Neural cell (in vitro differentiated cells): ENCODE data around the gene PTPRZ1. TPM values are rescaled to one million over a fixed set of nuclear protein-coding genes. Genes with fewer than 3 reads are reported as not detected.

Source experiments
- H2AFZ ChIP-seq: fragments of 200-600, 300-800 bp; sonication (generic), shearing (Covaris generic); 2 replicates; pipeline ENCODE4 v1.6.0; 2014; ENCODE audit warnings: low read depth, mild to moderate bottlenecking, antibody characterized with exemption, low read length, moderate library complexity
- H3F3A ChIP-seq: fragments of 200-600 bp; shearing (Covaris generic); 2 replicates; pipeline ENCODE4 v1.6.1; 2016; ENCODE audit warnings: mild to moderate bottlenecking, moderate library complexity, mixed read lengths, antibody characterized with exemption, low read length; ENCODE audit not compliant: insufficient read depth, poor library complexity, severe bottlenecking
- H3K27ac ChIP-seq: fragments of 200-600, 300-800 bp; sonication (generic), shearing (Covaris generic); 2 replicates; pipeline ENCODE4 v1.5.1; 2014; ENCODE audit warnings: mild to moderate bottlenecking, low read length, moderate library complexity
- H3K27me3 ChIP-seq: fragments of 300-800, 200-600 bp; sonication (generic), shearing (Covaris generic); 2 replicates; pipeline ENCODE4 v1.6.0; 2014; ENCODE audit warnings: mild to moderate bottlenecking, low read depth, low read length, moderate library complexity; ENCODE audit not compliant: insufficient read depth
- H3K36me3 ChIP-seq: fragments of 300-800, 200-600 bp; sonication (generic), shearing (Covaris generic); 2 replicates; pipeline ENCODE4 v1.5.1; 2014; ENCODE audit warnings: mild to moderate bottlenecking, antibody characterized with exemption, low read length, moderate library complexity; ENCODE audit not compliant: insufficient read depth
- H3K4me2 ChIP-seq: fragments of 300-800, 200-600 bp; sonication (generic), shearing (Covaris generic); 2 replicates; pipeline ENCODE4 v1.6.0; 2014; ENCODE audit warnings: mild to moderate bottlenecking, low read length
- H3K4me3 ChIP-seq: fragments of 300-800, 200-600 bp; sonication (generic), shearing (Covaris generic); 2 replicates; pipeline ENCODE4 v1.5.1; 2014; ENCODE audit warnings: mild to moderate bottlenecking, low read length, moderate library complexity
- H3K79me2 ChIP-seq: fragments of 200-600 bp; shearing (Covaris generic); replicated peaks from 2 replicates; pipeline ENCODE4 v1.6.0; 2014; ENCODE audit warnings: mild to moderate bottlenecking, low read length, moderate library complexity; ENCODE audit not compliant: insufficient read depth
- H3K9ac ChIP-seq: fragments of 300-800, 200-600 bp; sonication (generic), shearing (Covaris generic); 2 replicates; pipeline ENCODE4 v1.6.1; 2016; ENCODE audit warnings: mild to moderate bottlenecking, low read length, mixed read lengths
- H3K9me2 ChIP-seq: fragments of 200-600 bp; shearing (Covaris generic); 2 replicates; pipeline ENCODE4 v1.6.1; 2016; ENCODE audit warnings: mild to moderate bottlenecking, low read length, mixed read lengths; ENCODE audit not compliant: insufficient read depth
- H3K9me3 ChIP-seq: fragments of 200-600, 300-800 bp; sonication (generic), shearing (Covaris generic); 2 replicates; pipeline ENCODE4 v1.6.1; 2016; ENCODE audit warnings: mild to moderate bottlenecking, mixed run types, low read length, moderate library complexity, mixed read lengths
- H4K20me1 ChIP-seq: fragments of 200-600 bp; shearing (Covaris generic); 2 replicates; pipeline ENCODE4 v1.6.1; 2016; ENCODE audit warnings: mild to moderate bottlenecking, mixed run types; ENCODE audit not compliant: insufficient read depth
- CTCF ChIP-seq: fragments of 450-650 bp; IDR thresholded peaks from 2 replicates; pipeline ENCODE4 v1.5.1; 2014; ENCODE audit warnings: antibody characterized with exemption, mild to moderate bottlenecking, moderate library complexity; ENCODE audit not compliant: poor library complexity, severe bottlenecking
- EP300 ChIP-seq: fragments of 450-650 bp; conservative IDR thresholded peaks from 2 replicates; pipeline ENCODE4 v1.6.1; 2014; ENCODE audit warnings: antibody characterized with exemption, mild to moderate bottlenecking, moderate library complexity; ENCODE audit not compliant: poor library complexity, severe bottlenecking
- EZH2 ChIP-seq: fragments of 200-600, 300-800 bp; shearing (Covaris generic), sonication (generic); IDR thresholded peaks from 2 replicates; pipeline ENCODE4 v1.6.1; 2014; ENCODE audit warnings: antibody characterized with exemption, low read length, borderline replicate concordance, mild to moderate bottlenecking; ENCODE audit not compliant: insufficient read depth, poor library complexity, severe bottlenecking
- MXI1 ChIP-seq: fragments of 450-650 bp; conservative IDR thresholded peaks from 2 replicates; pipeline ENCODE4 v1.6.1; 2014; ENCODE audit warnings: antibody characterized with exemption, mild to moderate bottlenecking; ENCODE audit not compliant: poor library complexity, severe bottlenecking
- POLR2AphosphoS5 ChIP-seq: IDR thresholded peaks from 2 replicates; pipeline ENCODE4 v1.6.1; 2012
- RAD21 ChIP-seq: fragments of 450-650 bp; conservative IDR thresholded peaks from 2 replicates; pipeline ENCODE4 v1.6.1; 2014; ENCODE audit warnings: antibody characterized with exemption, mild to moderate bottlenecking, moderate library complexity
- REST ChIP-seq: IDR thresholded peaks from 2 replicates; pipeline ENCODE4 v1.6.1; 2012; ENCODE audit warnings: borderline replicate concordance
- SMC3 ChIP-seq: fragments of 450-650 bp; conservative IDR thresholded peaks from 2 replicates; pipeline ENCODE4 v1.6.1; 2014; ENCODE audit warnings: antibody characterized with exemption, mild to moderate bottlenecking, moderate library complexity; ENCODE audit not compliant: poor library complexity
- TAF1 ChIP-seq: IDR thresholded peaks from 2 replicates; pipeline ENCODE4 v1.6.1; 2012; ENCODE audit warnings: low read depth
- polyA plus RNA-seq: library from polyadenylated mRNA; depleted of rRNA; stranded (reverse); fragments of >200 nt; gene quantifications from 2 replicates; pipeline ENCODE4 v1.2.3, GENCODE V29; 2014

Gene PTPRZ1
- polyA plus RNA-seq, 1 donor from 2014 or later, result 11.8 TPM

- H3K4me3 ChIP-seq, result no peak overlapping the region
- no peak for TF ChIP-seq CTCF
- TF ChIP-seq REST, result no peak
- no peak for TF ChIP-seq EP300
- H4K20me1 ChIP-seq, result no peaks in the 10 kb centered on the region
- no peaks in the 10 kb centered on the region for H3K9me2 ChIP-seq
- no peaks in the 10 kb centered on the region for H3K9me3 ChIP-seq
- H3F3A ChIP-seq, result no peaks in the 10 kb centered on the region
- H3K27me3 ChIP-seq, result no peaks in the 10 kb centered on the region
- H3K27ac ChIP-seq, result no peak overlapping the region
- H3K4me2 ChIP-seq, result no peak overlapping the region
- H2AFZ ChIP-seq, result no peak overlapping the region
- no peak overlapping the region for H3K9ac ChIP-seq
- H3K36me3 ChIP-seq, result no peaks in the 10 kb centered on the region
- H3K79me2 ChIP-seq, result no peaks in the 10 kb centered on the region
These were observed 12.0 kb upstream of the PTPRZ1 start for GRCh38 chr7:121860953-121861352.

GRCh38 chr7:121862591-121862990, 10.4 kb upstream of the PTPRZ1 start:
- Histone ChIP-seq H3K4me2 (no peak overlapping the region), H3K4me3 (no peak overlapping the region), H4K20me1 (no peaks in the 10 kb centered on the region), H3K9ac (no peak overlapping the region), H3F3A (no peaks in the 10 kb centered on the region), H2AFZ (no peak overlapping the region), H3K79me2 (no peaks in the 10 kb centered on the region), H3K27me3 (no peaks in the 10 kb centered on the region), H3K9me3 (no peaks in the 10 kb centered on the region), H3K36me3 (no peaks in the 10 kb centered on the region), H3K27ac (no peak overlapping the region), H3K9me2 (no peaks in the 10 kb centered on the region)
- TF ChIP-seq TAF1, result no peak
- no peak for TF ChIP-seq CTCF
- no peak for TF ChIP-seq RAD21
- TF ChIP-seq POLR2AphosphoS5, result no peak
- no peak for TF ChIP-seq EZH2
- no peak for TF ChIP-seq MXI1
- no peak for TF ChIP-seq EP300
- no peak for TF ChIP-seq REST
- TF ChIP-seq SMC3, result no peak
